ENCODE measurements around the gene ARID4B.

ARID4B gene

DNA sequence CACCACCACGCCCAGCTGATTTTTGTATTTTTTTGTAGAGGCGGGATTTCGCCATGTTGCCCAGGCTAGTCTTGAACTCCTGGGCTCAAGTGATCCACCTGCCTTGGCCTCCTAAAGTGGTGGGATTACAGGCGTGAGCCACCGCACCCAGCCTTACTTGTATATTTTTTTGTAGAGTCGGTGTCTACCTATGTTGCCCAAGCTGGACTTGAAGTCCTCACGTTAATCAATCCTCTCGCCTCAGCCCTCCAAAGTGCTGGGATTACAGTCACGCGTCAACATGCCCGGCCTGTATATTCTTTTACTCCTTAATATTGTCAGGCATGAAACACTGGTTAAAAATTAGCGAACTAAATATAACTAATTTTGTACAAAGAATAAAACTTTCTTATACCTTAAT is 193.8 kb downstream of the ARID4B start:
- peaks cover 6% of the 10 kb centered on the region for H4K20me1 ChIP-seq (ENCODE audit: insufficient read depth, low read length, poor library complexity, severe bottlenecking)
- peaks cover 74% of the 10 kb centered on the region; the same call in 1 of the 2 replicates for H3K36me3 ChIP-seq (ENCODE audit: insufficient read depth, low read length)
- no peaks in the 10 kb centered on the region; the same call in 1 of the 2 replicates for H3K79me2 ChIP-seq (ENCODE audit: insufficient read depth, low read length)
- H2AFZ ChIP-seq (ENCODE audit: low read length): no peak overlapping the region
- H3K4me2 ChIP-seq (ENCODE audit: low read depth, low read length, poor library complexity, severe bottlenecking): no peak overlapping the region
- H3K4me3 ChIP-seq (ENCODE audit: low read length, poor library complexity, severe bottlenecking): no peak overlapping the region
- no peaks in the 10 kb centered on the region for H3K9me2 ChIP-seq (replicated peaks; ENCODE audit: low read depth, low read length)
- TF ChIP-seq, protein P1, sequence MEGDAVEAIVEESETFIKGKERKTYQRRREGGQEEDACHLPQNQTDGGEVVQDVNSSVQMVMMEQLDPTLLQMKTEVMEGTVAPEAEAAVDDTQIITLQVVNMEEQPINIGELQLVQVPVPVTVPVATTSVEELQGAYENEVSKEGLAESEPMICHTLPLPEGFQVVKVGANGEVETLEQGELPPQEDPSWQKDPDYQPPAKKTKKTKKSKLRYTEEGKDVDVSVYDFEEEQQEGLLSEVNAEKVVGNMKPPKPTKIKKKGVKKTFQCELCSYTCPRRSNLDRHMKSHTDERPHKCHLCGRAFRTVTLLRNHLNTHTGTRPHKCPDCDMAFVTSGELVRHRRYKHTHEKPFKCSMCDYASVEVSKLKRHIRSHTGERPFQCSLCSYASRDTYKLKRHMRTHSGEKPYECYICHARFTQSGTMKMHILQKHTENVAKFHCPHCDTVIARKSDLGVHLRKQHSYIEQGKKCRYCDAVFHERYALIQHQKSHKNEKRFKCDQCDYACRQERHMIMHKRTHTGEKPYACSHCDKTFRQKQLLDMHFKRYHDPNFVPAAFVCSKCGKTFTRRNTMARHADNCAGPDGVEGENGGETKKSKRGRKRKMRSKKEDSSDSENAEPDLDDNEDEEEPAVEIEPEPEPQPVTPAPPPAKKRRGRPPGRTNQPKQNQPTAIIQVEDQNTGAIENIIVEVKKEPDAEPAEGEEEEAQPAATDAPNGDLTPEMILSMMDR (conservative IDR thresholded peaks at IDR 0.05; ENCODE audit: low read length): no peak
- TF ChIP-seq EZH2phosphoT487 (IDR thresholded peaks at IDR 0.05; ENCODE audit: borderline replicate concordance): no peak
- no peaks in the 10 kb centered on the region for H3F3A ChIP-seq (ENCODE audit: low read depth)
- H3K4me1 ChIP-seq (ENCODE audit: insufficient read depth, low read length, poor library complexity, severe bottlenecking): peaks cover 1% of the 10 kb centered on the region
- no peak overlapping the region for H3K9ac ChIP-seq (ENCODE audit: low read depth, low read length, poor library complexity, severe bottlenecking)
- no peaks in the 10 kb centered on the region for H3K9me3 ChIP-seq (ENCODE audit: insufficient read depth, low read depth, low read length)
- H3K27me3 ChIP-seq (ENCODE audit: insufficient read depth, low read length, poor library complexity, severe bottlenecking): no peaks in the 10 kb centered on the region

DNA sequence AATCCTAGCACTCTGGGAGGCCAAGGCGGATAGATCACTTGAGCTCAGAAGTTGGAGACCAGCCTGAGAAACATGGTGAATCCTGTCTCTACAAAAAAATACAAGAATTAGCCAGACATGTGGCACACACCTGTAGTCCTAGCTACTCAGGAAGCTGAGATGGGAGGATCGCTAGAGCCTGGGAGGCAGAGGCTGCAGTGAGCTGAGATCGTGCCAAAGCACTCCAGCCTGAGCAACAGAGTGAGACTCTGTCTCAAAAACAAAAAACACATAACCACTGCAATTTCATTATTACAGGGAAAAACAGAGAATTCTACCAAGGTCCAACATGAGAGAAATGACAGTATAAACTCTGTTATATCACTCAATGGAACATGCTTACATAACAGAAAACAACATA is 194.9 kb downstream of the ARID4B start:
- Histone ChIP-seq H2AFZ (ENCODE audit: low read length) (no peak overlapping the region), H3K4me2 (ENCODE audit: low read depth, low read length, poor library complexity, severe bottlenecking) (no peak overlapping the region), H3K27me3 (ENCODE audit: insufficient read depth, low read length, poor library complexity, severe bottlenecking) (no peaks in the 10 kb centered on the region), H3K9ac (ENCODE audit: low read depth, low read length, poor library complexity, severe bottlenecking) (no peak overlapping the region), H3K9me3 (ENCODE audit: insufficient read depth, low read depth, low read length) (no peaks in the 10 kb centered on the region), H3F3A (ENCODE audit: low read depth) (no peaks in the 10 kb centered on the region), H3K9me2 (replicated peaks; ENCODE audit: low read depth, low read length) (no peaks in the 10 kb centered on the region), H3K36me3 (ENCODE audit: insufficient read depth, low read length) (peaks cover 63% of the 10 kb centered on the region; the same call in 1 of the 2 replicates), H3K4me1 (ENCODE audit: insufficient read depth, low read length, poor library complexity, severe bottlenecking) (peaks cover 4% of the 10 kb centered on the region), H4K20me1 (ENCODE audit: insufficient read depth, low read length, poor library complexity, severe bottlenecking) (peaks cover 10% of the 10 kb centered on the region), H3K79me2 (ENCODE audit: insufficient read depth, low read length) (peaks cover 6% of the 10 kb centered on the region), H3K4me3 (ENCODE audit: low read length, poor library complexity, severe bottlenecking) (no peak overlapping the region)
- TF ChIP-seq, protein P1 (conservative IDR thresholded peaks at IDR 0.05; ENCODE audit: low read length): no peak
- TF ChIP-seq EZH2phosphoT487 (IDR thresholded peaks at IDR 0.05; ENCODE audit: borderline replicate concordance): no peak

DNA sequence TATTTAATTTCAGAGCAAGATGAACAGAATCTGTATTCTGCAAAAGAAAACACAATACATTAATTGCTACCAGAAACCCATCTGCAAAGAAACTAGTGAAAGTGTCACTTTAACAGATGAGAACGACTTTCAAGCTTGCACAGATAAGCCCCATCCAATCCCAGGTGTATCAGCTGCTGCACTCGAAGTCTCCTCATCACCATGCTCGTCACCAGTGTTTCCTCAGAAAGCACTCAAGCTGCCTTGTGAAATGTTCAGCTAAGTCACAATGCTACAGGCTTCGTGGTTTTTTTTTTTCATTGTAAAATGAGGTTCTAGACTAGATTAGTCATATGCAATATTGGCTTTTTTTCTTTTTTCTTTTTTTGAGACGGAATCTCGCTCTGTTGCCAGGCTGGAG is 196.0 kb downstream of the ARID4B start:
- Histone ChIP-seq H4K20me1 (ENCODE audit: insufficient read depth, low read length, poor library complexity, severe bottlenecking) (peaks cover 13% of the 10 kb centered on the region), H3K36me3 (ENCODE audit: insufficient read depth, low read length) (peaks cover 52% of the 10 kb centered on the region; the same call in 1 of the 2 replicates), H3K4me3 (ENCODE audit: low read length, poor library complexity, severe bottlenecking) (no peak overlapping the region), H3K9me2 (replicated peaks; ENCODE audit: low read depth, low read length) (no peaks in the 10 kb centered on the region), H3K9me3 (ENCODE audit: insufficient read depth, low read depth, low read length) (no peaks in the 10 kb centered on the region), H3K9ac (ENCODE audit: low read depth, low read length, poor library complexity, severe bottlenecking) (no peak overlapping the region), H3K27me3 (ENCODE audit: insufficient read depth, low read length, poor library complexity, severe bottlenecking) (no peaks in the 10 kb centered on the region), H3K4me1 (ENCODE audit: insufficient read depth, low read length, poor library complexity, severe bottlenecking) (peaks cover 10% of the 10 kb centered on the region), H3K79me2 (ENCODE audit: insufficient read depth, low read length) (peaks cover 17% of the 10 kb centered on the region), H3F3A (ENCODE audit: low read depth) (no peaks in the 10 kb centered on the region), H2AFZ (ENCODE audit: low read length) (no peak overlapping the region), H3K4me2 (ENCODE audit: low read depth, low read length, poor library complexity, severe bottlenecking) (no peak overlapping the region)
- TF ChIP-seq EZH2phosphoT487 (IDR thresholded peaks at IDR 0.05; ENCODE audit: borderline replicate concordance): no peak
- TF ChIP-seq, protein P1 (conservative IDR thresholded peaks at IDR 0.05; ENCODE audit: low read length): no peak

Data from Loucy (cell line).